PC-9 (cell line): ENCODE measurements around the gene ROR2. TPM values are rescaled to one million over a fixed set of nuclear protein-coding genes. Genes with fewer than 3 reads are reported as not detected.

Experiments used
- BruUV-seq: library from RNA; stranded (reverse); fragments of 400-500 nt; replicated peaks from 2 replicates; lab custom pipeline; 2021; lab: Mats Ljungman, UMichigan
- CTCF ChIA-PET: fragments of 300-600 bp; sonication (Branson Sonifier 250); formaldehyde crosslinking; loops from one replicate; lab custom pipeline; 2022; ENCODE audit warnings: antibody characterized with exemption; lab: Charles Lee
- POLR2A ChIA-PET: fragments of 300-600 bp; sonication (Branson Sonifier 250); formaldehyde crosslinking; loops from one replicate; lab custom pipeline; 2022; ENCODE audit warnings: antibody characterized with exemption; ENCODE audit not compliant: unreplicated experiment; lab: Charles Lee
- DNase-seq, 2 experiments: peaks; one replicate each; pipeline versions ENCODE4 v3.0.0 to v3.0.0-alpha.2; 2015 to 2022; ENCODE audit warnings: mixed read lengths in 1 of 2
- H2AFZ ChIP-seq: fragments of 200-600 bp; sonication (generic); 2 replicates; pipeline ENCODE4 v1.8.1; 2017; ENCODE audit warnings: antibody characterized with exemption
- H3F3A ChIP-seq: fragments of 200-600 bp; sonication (generic); 2 replicates; pipeline ENCODE4 v1.8.1; 2017; ENCODE audit warnings: antibody characterized with exemption, mild to moderate bottlenecking, low read depth; ENCODE audit not compliant: insufficient read depth
- H3K27ac ChIP-seq: fragments of 200-600 bp; sonication (generic); 2 replicates; pipeline ENCODE4 v1.6.1; 2016; ENCODE audit warnings: mixed run types
- H3K27me3 ChIP-seq: fragments of 200-600 bp; sonication (generic); 2 replicates; pipeline ENCODE4 v1.6.1; 2016; ENCODE audit warnings: low read depth, mixed run types; ENCODE audit not compliant: insufficient read depth
- H3K36me3 ChIP-seq: fragments of 200-600 bp; sonication (generic); 2 replicates; pipeline ENCODE4 v1.6.1; 2016; ENCODE audit warnings: low read depth, mixed run types
- H3K4me1 ChIP-seq: fragments of 200-600 bp; sonication (generic); replicated peaks from 2 replicates; pipeline ENCODE4 v1.6.1; 2016; ENCODE audit warnings: mixed run types; ENCODE audit not compliant: insufficient read depth
- H3K4me2 ChIP-seq: fragments of 200-600 bp; sonication (generic); 2 replicates; pipeline ENCODE4 v1.6.1; 2017; ENCODE audit warnings: mixed run types
- H3K4me3 ChIP-seq: fragments of 200-600 bp; sonication (generic); 2 replicates; pipeline ENCODE4 v1.6.1; 2016; ENCODE audit warnings: mixed run types
- H3K79me2 ChIP-seq: fragments of 200-600 bp; sonication (generic); 2 replicates; pipeline ENCODE4 v1.6.1; 2017; ENCODE audit warnings: low read depth, mixed run types
- H3K9me2 ChIP-seq: fragments of 200-600 bp; sonication (generic); 2 replicates; pipeline ENCODE4 v1.8.1; 2017; ENCODE audit warnings: mild to moderate bottlenecking; ENCODE audit not compliant: insufficient read depth
- H3K9me3 ChIP-seq: fragments of 200-600 bp; sonication (generic); 2 replicates; pipeline ENCODE4 v1.8.1; 2016; ENCODE audit warnings: low read depth; ENCODE audit not compliant: insufficient read depth
- H4K20me1 ChIP-seq: fragments of 200-600 bp; sonication (generic); 2 replicates; pipeline ENCODE4 v1.8.1; 2017; ENCODE audit not compliant: insufficient read depth
- CTCF ChIP-seq: fragments of 200-600 bp; sonication (generic); conservative IDR thresholded peaks from 2 replicates; pipeline ENCODE4 v1.6.1; 2017; ENCODE audit warnings: mixed run types, antibody characterized with exemption, mild to moderate bottlenecking, moderate library complexity
- EZH2 ChIP-seq: fragments of 200-600 bp; sonication (generic); IDR thresholded peaks from 2 replicates; pipeline ENCODE4 v1.8.0; 2017; ENCODE audit warnings: antibody characterized with exemption, low read depth
- intact Hi-C: fragments of 100-400 bp; cut with micrococcal nuclease; formaldehyde crosslinking; loops from one replicate; pipeline ENCODE4 v1.10.0; 2022; ENCODE audit not compliant: unreplicated experiment
- total RNA-seq: library from RNA; stranded (reverse); gene quantifications from 2 replicates; pipeline ENCODE4 v1.2.3, GENCODE V29; 2021

Gene ROR2
- total RNA-seq, 1 experiment from 2014 or later = not detected

GRCh38 chr9:91899219-91899563 is 50.8 kb downstream of the ROR2 start:
- TF ChIP-seq EZH2 = no peak
- TF ChIP-seq CTCF = no peak
- Histone ChIP-seq H4K20me1 (no peaks in the 10 kb centered on the region), H3K4me3 (no peak overlapping the region), H3K79me2 (no peaks in the 10 kb centered on the region), H3K9me2 (no peaks in the 10 kb centered on the region), H3K9me3 (no peaks in the 10 kb centered on the region), H3K4me1 (no peaks in the 10 kb centered on the region), H3K36me3 (no peaks in the 10 kb centered on the region), H2AFZ (no peak overlapping the region), H3K27me3 (peaks cover 93% of the 10 kb centered on the region), H3K4me2 (no peak overlapping the region), H3K27ac (no peak overlapping the region), H3F3A (no peaks in the 10 kb centered on the region)
- no peak for DNase-seq
- no TSS peak for BruUV-seq
- POLR2A ChIA-PET = no interaction called here
- intact Hi-C loops = no loop called here
- CTCF ChIA-PET = no interaction called here

- POLR2A ChIA-PET = no interaction called here
- Histone ChIP-seq H3K27ac (no peak overlapping the region), H3K4me2 (no peak overlapping the region), H3K9me2 (no peaks in the 10 kb centered on the region), H3K4me1 (no peaks in the 10 kb centered on the region), H3K27me3 (peaks cover 93% of the 10 kb centered on the region), H3K36me3 (no peaks in the 10 kb centered on the region), H4K20me1 (no peaks in the 10 kb centered on the region), H3K4me3 (no peak overlapping the region), H3F3A (no peaks in the 10 kb centered on the region), H2AFZ (no peak overlapping the region), H3K79me2 (no peaks in the 10 kb centered on the region), H3K9me3 (no peaks in the 10 kb centered on the region)
- no TSS peak for BruUV-seq
- no peak for DNase-seq
- TF ChIP-seq EZH2 = no peak
- TF ChIP-seq CTCF = no peak
- CTCF ChIA-PET = no interaction called here
- intact Hi-C loops = no loop called here
Measured at GRCh38 chr9:91898451-91899218, 51.4 kb downstream of the ROR2 start.

GRCh38 chr9:91897201-91897600 is 52.8 kb downstream of the ROR2 start:
- Histone ChIP-seq H3K27ac (no peak overlapping the region), H4K20me1 (no peaks in the 10 kb centered on the region), H3K27me3 (peaks cover 93% of the 10 kb centered on the region), H3K9me2 (no peaks in the 10 kb centered on the region), H3F3A (no peaks in the 10 kb centered on the region), H3K79me2 (no peaks in the 10 kb centered on the region), H3K36me3 (no peaks in the 10 kb centered on the region), H3K4me3 (no peak overlapping the region), H3K9me3 (no peaks in the 10 kb centered on the region), H3K4me1 (no peaks in the 10 kb centered on the region), H3K4me2 (no peak overlapping the region), H2AFZ (no peak overlapping the region)
- no peak for TF ChIP-seq EZH2
- BruUV-seq = no TSS peak
- POLR2A ChIA-PET = no interaction called here
- intact Hi-C loops = no loop called here
- CTCF ChIA-PET = no interaction called here
- no peak for DNase-seq
